Measurements from ENCODE around the gene REV1.

The REV1 gene

DNA sequence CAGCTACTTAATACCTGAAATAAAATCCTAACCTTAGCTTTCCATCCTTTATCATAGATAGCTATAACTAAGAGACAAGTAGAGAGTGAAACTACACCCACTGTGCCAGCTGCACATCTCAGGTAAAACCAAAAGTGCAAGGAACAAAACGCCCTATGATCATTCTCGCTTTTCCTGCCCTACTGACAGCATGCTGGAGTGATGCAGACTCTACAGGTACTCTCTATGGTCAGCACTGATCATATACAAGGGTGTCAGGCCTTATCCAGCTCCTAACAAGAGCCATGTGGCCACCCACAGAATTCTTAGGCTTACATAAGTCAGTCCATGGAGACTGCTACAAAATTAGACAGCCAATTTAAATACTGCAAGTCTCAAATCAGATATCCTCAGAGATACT lies 45.6 kb downstream of the REV1 start:
- ChIA-PET POLR2A (no interaction called here), CTCF (no interaction called here)
- no peak for DNase-seq (ENCODE audit: extremely low spot score)
- no peak for TF ChIP-seq CTCF (IDR thresholded peaks at IDR 0.05; ENCODE audit: control extremely low read depth, extremely low read depth, low read depth, missing control alignments)

DNA sequence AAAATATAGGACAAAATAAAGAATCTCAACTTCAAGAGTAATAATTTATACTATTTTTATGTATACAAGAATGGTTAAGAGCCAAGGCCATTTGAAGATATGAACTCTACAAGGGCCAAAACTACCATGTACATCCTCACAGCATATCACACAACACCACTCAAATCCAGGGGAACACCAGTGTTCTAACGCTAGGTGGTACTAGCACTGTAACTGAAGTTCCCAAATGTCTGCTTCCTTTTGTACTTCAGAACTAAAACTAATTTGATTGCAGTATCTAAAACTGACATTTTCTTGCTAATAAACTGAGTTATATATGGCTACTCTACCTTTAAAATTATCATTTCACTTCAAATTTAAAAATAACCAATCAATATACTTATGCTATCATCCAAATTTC lies 47.0 kb downstream of the REV1 start:
- no peak for DNase-seq (ENCODE audit: extremely low spot score)
- POLR2A ChIA-PET, result no interaction called here
- CTCF ChIA-PET, result interaction anchor here (1.0 to 1.3 kb wide), 2 partner anchors 9 to 20 kb away, joined by 3 read pairs; no protein-coding TSS in a partner anchor
- no peak for TF ChIP-seq CTCF (IDR thresholded peaks at IDR 0.05; ENCODE audit: control extremely low read depth, extremely low read depth, low read depth, missing control alignments)

GRCh38 chr2:99439971-99440505 lies 49.8 kb downstream of the REV1 start:
- ChIA-PET POLR2A (no interaction called here), CTCF (no interaction called here)
- DNase-seq (ENCODE audit: extremely low spot score), result no peak
- TF ChIP-seq CTCF (IDR thresholded peaks at IDR 0.05; ENCODE audit: control extremely low read depth, extremely low read depth, low read depth, missing control alignments), result no peak

GRCh38 chr2:99436874-99437273 lies 52.9 kb downstream of the REV1 start:
- no peak for DNase-seq (ENCODE audit: extremely low spot score)
- CTCF ChIA-PET, result interaction anchor here (1.1 to 1.5 kb wide), 5 partner anchors 9 to 71 kb away, joined by 3 to 5 read pairs (median 5); no protein-coding TSS in a partner anchor
- POLR2A ChIA-PET, result no interaction called here
- no peak for TF ChIP-seq CTCF (IDR thresholded peaks at IDR 0.05; ENCODE audit: control extremely low read depth, extremely low read depth, low read depth, missing control alignments)

GRCh38 chr2:99433340-99433739 lies 56.5 kb downstream of the REV1 start:
- no peak for DNase-seq (ENCODE audit: extremely low spot score)
- TF ChIP-seq CTCF (IDR thresholded peaks at IDR 0.05; ENCODE audit: control extremely low read depth, extremely low read depth, low read depth, missing control alignments), result no peak
- CTCF ChIA-PET, result interaction anchor here (1.2 to 1.3 kb wide), 2 partner anchors 9 to 65 kb away, joined by 3 to 4 read pairs; no protein-coding TSS in a partner anchor
- POLR2A ChIA-PET, result no interaction called here

- no peak for TF ChIP-seq CTCF (IDR thresholded peaks at IDR 0.05; ENCODE audit: control extremely low read depth, extremely low read depth, low read depth, missing control alignments)
- no peak for DNase-seq (ENCODE audit: extremely low spot score)
- POLR2A ChIA-PET, result no interaction called here
- CTCF ChIA-PET, result interaction anchor here (0.9 to 1.2 kb wide), 2 partner anchors 15 to 64 kb away, joined by 4 read pairs; no protein-coding TSS in a partner anchor
Observed at GRCh38 chr2:99431587-99432275, 58.1 kb downstream of the REV1 start.

Measured in GM10248 (cell line).